Measurements from ENCODE around the gene MARCHF3.

DNA sequence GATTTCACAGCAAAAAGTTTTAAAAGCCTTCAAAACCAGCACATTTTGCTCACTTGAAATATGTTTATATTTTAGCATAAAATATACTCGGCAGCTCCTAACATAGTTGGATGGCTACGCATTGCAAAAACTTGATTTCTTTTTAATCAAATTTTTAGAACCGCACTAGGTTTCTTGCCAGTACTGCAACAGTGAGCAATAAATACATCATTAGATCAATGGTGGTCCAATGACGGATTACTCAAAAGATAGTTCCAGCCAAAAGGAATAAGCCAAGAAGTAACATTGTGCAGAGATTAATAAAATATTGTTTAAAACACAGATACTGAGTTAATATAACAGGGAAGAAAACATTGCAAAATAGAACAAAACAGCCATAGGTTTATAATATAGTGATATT is 5.5 kb downstream of the MARCHF3 start:
- TF ChIP-seq, protein P1, sequence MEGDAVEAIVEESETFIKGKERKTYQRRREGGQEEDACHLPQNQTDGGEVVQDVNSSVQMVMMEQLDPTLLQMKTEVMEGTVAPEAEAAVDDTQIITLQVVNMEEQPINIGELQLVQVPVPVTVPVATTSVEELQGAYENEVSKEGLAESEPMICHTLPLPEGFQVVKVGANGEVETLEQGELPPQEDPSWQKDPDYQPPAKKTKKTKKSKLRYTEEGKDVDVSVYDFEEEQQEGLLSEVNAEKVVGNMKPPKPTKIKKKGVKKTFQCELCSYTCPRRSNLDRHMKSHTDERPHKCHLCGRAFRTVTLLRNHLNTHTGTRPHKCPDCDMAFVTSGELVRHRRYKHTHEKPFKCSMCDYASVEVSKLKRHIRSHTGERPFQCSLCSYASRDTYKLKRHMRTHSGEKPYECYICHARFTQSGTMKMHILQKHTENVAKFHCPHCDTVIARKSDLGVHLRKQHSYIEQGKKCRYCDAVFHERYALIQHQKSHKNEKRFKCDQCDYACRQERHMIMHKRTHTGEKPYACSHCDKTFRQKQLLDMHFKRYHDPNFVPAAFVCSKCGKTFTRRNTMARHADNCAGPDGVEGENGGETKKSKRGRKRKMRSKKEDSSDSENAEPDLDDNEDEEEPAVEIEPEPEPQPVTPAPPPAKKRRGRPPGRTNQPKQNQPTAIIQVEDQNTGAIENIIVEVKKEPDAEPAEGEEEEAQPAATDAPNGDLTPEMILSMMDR (conservative IDR thresholded peaks at IDR 0.05; ENCODE audit: low read length): no peak
- no peak for TF ChIP-seq EZH2phosphoT487 (IDR thresholded peaks at IDR 0.05; ENCODE audit: borderline replicate concordance, low read depth, low read length)
